Endothelial cell of umbilical vein (primary cell): ENCODE measurements around the gene OR6C4. TPM values are rescaled to one million over a fixed set of nuclear protein-coding genes. Genes with fewer than 3 reads are reported as not detected.
"Not testable (repeated sequence)": the region's sequence is repeated elsewhere in the genome, so short reads cannot be mapped to it uniquely, and the experiment has no call there.

ENCODE experiments used
- BruUV-seq: library from RNA; stranded (reverse); fragments of 400-500 nt; replicated peaks from 2 replicates; lab custom pipeline; 2021; lab: Mats Ljungman, UMichigan
- CTCF ChIA-PET: fragments of 300-600, 350-600 bp; sonication (Branson Sonifier 250); formaldehyde crosslinking; loops from one replicate; lab custom pipeline; 2021; ENCODE audit warnings: antibody characterized with exemption, inconsistent platforms; lab: Charles Lee
- POLR2A ChIA-PET: fragments of 300-600, 350-600 bp; sonication (Branson Sonifier 250); formaldehyde crosslinking; loops from one replicate; lab custom pipeline; 2021; ENCODE audit warnings: antibody characterized with exemption, inconsistent platforms; lab: Charles Lee
- DNase-seq: peaks from one replicate; pipeline ENCODE4 v3.0.0-alpha.2; 2011; ENCODE audit warnings: low read depth, low spot score
- FAIRE-seq: peaks from 2 replicates; lab custom pipeline; 2011; peaks lifted over from hg19 to GRCh38; lab: Jason Lieb, UNC
- H2AFZ ChIP-seq: 2 replicates; pipeline ENCODE4 v1.6.0; 2012; ENCODE audit warnings: low read depth, low read length, control low read depth, inconsistent platforms
- H3K27ac ChIP-seq: 2 replicates; pipeline ENCODE4 v1.5.1; 2011; ENCODE audit warnings: low read depth, mild to moderate bottlenecking, control low read depth, low read length, moderate library complexity; ENCODE audit not compliant: insufficient read depth
- H3K27me3 ChIP-seq, 2 experiments: 2 replicates each; pipeline versions ENCODE4 v1.6.0 to v1.6.1; 2011; ENCODE audit warnings: low read length in 2 of 2, mixed read lengths in 1 of 2; ENCODE audit not compliant: control insufficient read depth in 2 of 2, insufficient read depth in 2 of 2
- H3K36me3 ChIP-seq, 2 experiments: 2 replicates in 1 of 2; 3 replicates in 1 of 2; pipeline ENCODE4 v1.5.1; 2011; ENCODE audit warnings: low read length in 2 of 2, mild to moderate bottlenecking in 1 of 2, moderate library complexity in 1 of 2; ENCODE audit not compliant: control insufficient read depth in 2 of 2, insufficient read depth in 2 of 2; ENCODE audit errors: extremely low read depth in 1 of 2
- H3K4me1 ChIP-seq: 3 replicates; pipeline ENCODE4 v1.5.1; 2011; ENCODE audit warnings: mild to moderate bottlenecking, low read length; ENCODE audit not compliant: control insufficient read depth, insufficient read depth; ENCODE audit errors: extremely low read depth
- H3K4me2 ChIP-seq: 2 replicates; pipeline ENCODE4 v1.6.1; 2011; ENCODE audit warnings: low read length, control low read depth, mixed read lengths; ENCODE audit not compliant: insufficient read depth
- H3K4me3 ChIP-seq, 3 experiments: fragments of 200-600 bp in 1 of 3; sonication (generic), shearing (Covaris generic) in 1 of 3; replicated peaks in 1 of 3; 2 replicates each; pipeline ENCODE4 v1.5.1; 2011 to 2016; ENCODE audit warnings: control low read depth in 3 of 3, low read length in 3 of 3, mild to moderate bottlenecking in 2 of 3, inconsistent platforms in 1 of 3, low read depth in 1 of 3, moderate library complexity in 1 of 3; ENCODE audit not compliant: insufficient read depth in 1 of 3
- H3K79me2 ChIP-seq: 2 replicates; pipeline ENCODE4 v1.6.0; 2012; ENCODE audit warnings: low read length, inconsistent platforms; ENCODE audit not compliant: control insufficient read depth, insufficient read depth
- H3K9ac ChIP-seq: replicated peaks from 2 replicates; pipeline ENCODE3; 2011; ENCODE audit warnings: low read length, control low read depth; ENCODE audit not compliant: insufficient read depth; ENCODE audit errors: extremely low read depth
- H3K9me1 ChIP-seq: replicated peaks from 3 replicates; pipeline ENCODE4 v1.6.0; 2011; ENCODE audit warnings: mild to moderate bottlenecking, low read length; ENCODE audit not compliant: control insufficient read depth, insufficient read depth; ENCODE audit errors: extremely low read depth
- H3K9me3 ChIP-seq: replicated peaks from 2 replicates; pipeline ENCODE4 v1.5.1; 2012; ENCODE audit warnings: low read length, inconsistent platforms; ENCODE audit not compliant: control insufficient read depth, insufficient read depth
- H4K20me1 ChIP-seq: replicated peaks from 2 replicates; pipeline ENCODE3; 2011; ENCODE audit warnings: mild to moderate bottlenecking, low read length; ENCODE audit not compliant: control insufficient read depth, insufficient read depth; ENCODE audit errors: extremely low read depth
- CTCF ChIP-seq, 2 donors: IDR thresholded peaks; 1 replicate in 1 of 2; 2 replicates in 1 of 2; pipeline ENCODE4 v1.5.1; 2011; ENCODE audit warnings: low read length in 2 of 2, mild to moderate bottlenecking in 2 of 2, moderate library complexity in 2 of 2, control low read depth in 1 of 2, inconsistent platforms in 1 of 2, low read depth in 1 of 2; ENCODE audit not compliant: insufficient read depth in 1 of 2; ENCODE audit errors: extremely low read depth in 1 of 2
- EZH2 ChIP-seq: IDR thresholded peaks from 2 replicates; pipeline ENCODE4 v1.6.1; 2012; ENCODE audit warnings: borderline replicate concordance, low read depth, mild to moderate bottlenecking, moderate library complexity, low read length, inconsistent platforms; ENCODE audit not compliant: severe bottlenecking
- FOS ChIP-seq: IDR thresholded peaks from 2 replicates; pipeline ENCODE4 v1.6.1; 2011; ENCODE audit warnings: mild to moderate bottlenecking, low read length, moderate library complexity, borderline replicate concordance; ENCODE audit not compliant: insufficient read depth
- GATA2 ChIP-seq: IDR thresholded peaks from 2 replicates; pipeline ENCODE4 v1.7.0; 2011; ENCODE audit warnings: low read depth, mild to moderate bottlenecking, moderate library complexity, mixed read lengths, low read length; ENCODE audit not compliant: insufficient read length, insufficient read depth
- JUN ChIP-seq: IDR thresholded peaks from 2 replicates; pipeline ENCODE4 v1.6.1; 2011; ENCODE audit warnings: borderline replicate concordance, low read depth; ENCODE audit not compliant: insufficient read length, insufficient read depth
- MAX ChIP-seq: IDR thresholded peaks from 2 replicates; pipeline ENCODE4 v1.6.1; 2011; ENCODE audit not compliant: insufficient read depth, insufficient read length
- MYC ChIP-seq: IDR thresholded peaks from one replicate; pipeline ENCODE4 v1.6.1; 2011; ENCODE audit warnings: mild to moderate bottlenecking, low read depth, low read length
- POLR2A ChIP-seq: IDR thresholded peaks from 2 replicates; pipeline ENCODE4 v1.6.1; 2012; ENCODE audit warnings: low read depth, mild to moderate bottlenecking, control low read depth, low read length
- POLR2AphosphoS5 ChIP-seq: IDR thresholded peaks from 2 replicates; pipeline ENCODE4 v1.6.1; 2012; ENCODE audit warnings: low read depth, mild to moderate bottlenecking, control low read depth, low read length, moderate library complexity; ENCODE audit not compliant: insufficient read depth
- dilution Hi-C: fragments of 300-500 bp; cut with MboI; formaldehyde crosslinking; loops from one replicate; pipeline ENCODE4 v1.15.0; 2019; ENCODE audit warnings: low sequenced_read_pairs; ENCODE audit not compliant: extremely low pct_ligation_motif_present
- intact Hi-C: fragments of 100-400 bp; cut with micrococcal nuclease; formaldehyde crosslinking; loops from one replicate; pipeline ENCODE4 v1.10.0; 2022
- polyA plus RNA-seq, 4 experiments: library from polyadenylated mRNA; depleted of rRNA in 3 of 4; stranded (reverse) in 3 of 4; unstranded in 1 of 4; fragments of >200 nt; gene quantifications; 2 replicates each; pipeline versions ENCODE4 v1.2.1 to v1.2.3, GENCODE V29; 2011 to 2012; ENCODE audit warnings: missing spikeins in 1 of 4
- total RNA-seq: library from RNA; stranded (reverse); gene quantifications from 2 replicates; pipeline ENCODE4 v1.2.3, GENCODE V29; 2021

Gene OR6C4
- total and polyA plus RNA-seq, 2 donors (not counting 3 experiments of a cell fraction or from before 2014, with no cell fraction given): not detected

DNA sequence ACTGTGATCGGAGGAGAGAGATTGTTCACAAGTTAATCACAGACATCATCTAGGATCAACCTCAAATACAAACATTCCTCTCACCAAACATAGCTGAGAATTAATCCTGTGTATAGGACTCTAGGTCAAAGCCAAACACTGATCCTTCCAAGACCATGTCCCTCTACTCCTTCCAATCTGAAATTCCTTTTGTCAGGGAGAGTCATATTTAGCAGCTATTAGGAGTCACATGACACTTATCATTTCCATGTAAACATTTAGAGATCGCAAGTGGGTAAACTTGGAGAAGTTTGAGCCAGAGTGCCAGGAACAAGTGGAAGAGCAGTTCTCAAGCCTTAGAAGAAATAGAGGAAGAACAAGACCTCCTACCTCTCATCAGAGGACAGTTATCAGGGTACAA lies 36.4 kb downstream of the OR6C4 start:
- Histone ChIP-seq H3K36me3 (no peaks in the 10 kb centered on the region), H3K4me2 (no peak overlapping the region), H3K79me2 (no peaks in the 10 kb centered on the region), H4K20me1 (no peaks in the 10 kb centered on the region), H2AFZ (no peak overlapping the region), H3K4me3 (no peak overlapping the region), H3K9me3 (no peaks in the 10 kb centered on the region), H3K9ac (no peak overlapping the region), H3K27ac (no peak overlapping the region), H3K27me3 (no peaks in the 10 kb centered on the region), H3K9me1 (no peaks in the 10 kb centered on the region), H3K4me1 (no peaks in the 10 kb centered on the region)
- dilution Hi-C loops (no loop called here), intact Hi-C loops (no loop called here)
- ChIA-PET POLR2A (no interaction called here), CTCF (no interaction called here)
- BruUV-seq: no TSS peak
- no peak for FAIRE-seq
- DNase-seq: no peak
- no peak for TF ChIP-seq EZH2
- no peak for TF ChIP-seq FOS
- no peak for TF ChIP-seq MYC
- TF ChIP-seq POLR2A: no peak
- no peak for TF ChIP-seq CTCF (IDR thresholded peaks at IDR 0.05; ENCODE audit: extremely low read depth in 1 of 2, insufficient read depth in 1 of 2, low read depth in 1 of 2, low read length in 2 of 2)
- no peak for TF ChIP-seq POLR2AphosphoS5
- TF ChIP-seq GATA2: no peak
- TF ChIP-seq JUN: no peak
- no peak for TF ChIP-seq MAX

GRCh38 chr12:55590152-55590551 lies 40.8 kb downstream of the OR6C4 start:
- CTCF ChIA-PET, H4K20me1 ChIP-seq, H3K36me3 ChIP-seq, intact Hi-C loops, H3K9me1 ChIP-seq, H3K9ac ChIP-seq, POLR2A ChIA-PET, H3K79me2 ChIP-seq, BruUV-seq, H3K4me2 ChIP-seq, dilution Hi-C loops, H3K4me1 ChIP-seq, H3K4me3 ChIP-seq, H2AFZ ChIP-seq, DNase-seq, FAIRE-seq, H3K27me3 ChIP-seq, H3K9me3 ChIP-seq, H3K27ac ChIP-seq: not testable (repeated sequence)
